ENCODE results near the gene ZSWIM3. TPM values are rescaled to one million over a fixed set of nuclear protein-coding genes. Genes with fewer than 3 reads are reported as not detected.
"Not testable (repeated sequence)": the region's sequence is repeated elsewhere in the genome, so short reads cannot be mapped to it uniquely, and the experiment has no call there.

Gene ZSWIM3
- total and polyA plus RNA-seq, 8 donors: 0.46 to 2.2 (median 1.3) TPM

- Histone ChIP-seq H3K27me3 (no peaks in the 10 kb centered on the region), H3K27ac (no peak overlapping the region), H3K9me3 (no peaks in the 10 kb centered on the region), H3K4me1 (no peaks in the 10 kb centered on the region), H3K36me3 (peaks cover 0 to 15% (median 0%) of the 10 kb centered on the region in 3 donors), H3K4me3 (no peak overlapping the region)
- ATAC-seq (no peak), DNase-seq (no peak), FAIRE-seq (no peak)
- WGBS, 2 donors: 15 to 21% methylated on average over 1 of the region's 1 CpG
- intact Hi-C loops (cut with DNase I): no loop called here
- TF ChIP-seq CTCF (IDR thresholded peaks at IDR 0.05): no peak
Measured at GRCh38 chr20:45873409-45874103, 16.1 kb downstream of the ZSWIM3 start.

DNA sequence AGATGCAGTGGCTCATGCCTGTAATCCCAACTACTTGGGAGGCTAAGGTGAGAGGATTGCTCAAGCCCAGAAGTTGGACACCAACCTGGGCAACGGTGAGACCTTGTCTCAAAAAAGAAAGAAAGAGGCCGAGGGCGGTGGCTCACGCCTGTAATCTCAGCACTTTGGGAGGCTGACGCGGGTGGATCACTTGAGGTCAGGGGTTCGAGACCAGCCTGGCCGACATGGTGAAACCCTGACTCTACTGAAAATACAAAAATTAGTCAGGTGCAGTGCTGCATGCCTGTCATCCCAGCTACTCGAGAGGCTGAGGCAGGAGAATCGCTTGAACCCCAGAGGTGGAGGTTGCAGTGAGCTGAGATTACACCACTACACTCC lies 16.7 kb downstream of the ZSWIM3 start:
- intact Hi-C loops (cut with DNase I); H3K27ac ChIP-seq; FAIRE-seq; H3K27me3 ChIP-seq; DNase-seq; H3K9me3 ChIP-seq; H3K4me1 ChIP-seq; ATAC-seq; H3K4me3 ChIP-seq: not testable (repeated sequence)
- 91 to 95% methylated on average over 10 of the region's 10 CpGs for WGBS, 2 donors
- H3K36me3 ChIP-seq: peaks cover 0 to 16% (median 0%) of the 10 kb centered on the region in 3 donors

- 79 to 83% methylated on average over 4 of the region's 4 CpGs for WGBS, 2 donors
- no peak for ATAC-seq
Measured at GRCh38 chr20:45874576-45874975, 17.2 kb downstream of the ZSWIM3 start.

DNA sequence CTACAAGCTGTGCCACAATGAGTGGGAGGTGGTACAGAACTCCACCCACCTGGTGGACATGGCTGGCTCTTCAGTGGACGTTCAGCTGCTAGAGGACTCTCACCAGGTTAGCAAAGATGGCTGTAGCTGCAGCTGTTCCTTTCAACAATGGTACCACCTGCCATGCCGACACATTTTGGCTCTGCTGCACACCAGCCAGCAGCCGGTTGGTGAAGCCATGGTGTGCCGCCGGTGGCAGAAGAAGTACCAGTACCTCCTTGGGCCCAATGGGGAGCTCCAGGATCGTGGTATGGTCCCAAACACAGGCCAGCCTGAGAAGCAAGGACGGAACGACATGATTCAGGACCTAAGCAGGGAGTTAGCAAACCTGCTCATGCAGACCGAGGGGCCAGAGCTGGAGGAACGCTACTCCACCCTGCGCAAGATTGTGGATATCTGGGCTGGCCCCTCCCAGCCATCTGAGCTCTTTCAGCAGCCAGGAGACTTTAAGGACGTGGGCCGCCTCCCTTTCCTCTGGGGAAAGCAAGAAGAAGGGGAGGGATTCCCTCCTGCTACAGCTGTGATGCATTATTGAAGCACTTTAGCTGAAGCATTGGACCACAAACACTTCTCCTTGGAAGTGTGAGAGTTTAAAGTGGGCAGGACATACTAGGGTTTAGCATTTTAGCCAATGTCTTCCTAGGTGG lies 20.8 kb downstream of the ZSWIM3 start:
- 91 to 92% methylated on average over 13 of the region's 13 CpGs for WGBS, 2 donors
- ATAC-seq (no peak), FAIRE-seq (no peak), DNase-seq (no peak)
- H3K27me3 ChIP-seq: no peaks in the 10 kb centered on the region
- H3K4me1 ChIP-seq: peaks cover 3 to 9% (median 4%) of the 10 kb centered on the region in 3 donors
- no peak overlapping the region for H3K4me3 ChIP-seq
- H3K36me3 ChIP-seq: peaks cover 0 to 20% (median under 1%) of the 10 kb centered on the region in 3 donors
- intact Hi-C loops (cut with DNase I): no loop called here
- no peak for TF ChIP-seq CTCF (IDR thresholded peaks at IDR 0.05)
- H3K27ac ChIP-seq: no peak overlapping the region
- H3K9me3 ChIP-seq: no peaks in the 10 kb centered on the region

More at GRCh38 chr20:45874576-45874975, 17.2 kb downstream of the ZSWIM3 start:
- Histone ChIP-seq H3K27me3 (no peaks in the 10 kb centered on the region), H3K36me3 (peaks cover 0 to 16% (median 0%) of the 10 kb centered on the region in 3 donors), H3K4me1 (no peaks in the 10 kb centered on the region), H3K4me3 (no peak overlapping the region), H3K27ac (no peak overlapping the region), H3K9me3 (no peaks in the 10 kb centered on the region)
- TF ChIP-seq CTCF (IDR thresholded peaks at IDR 0.05): no peak
- no peak for FAIRE-seq
- intact Hi-C loops (cut with DNase I): no loop called here
- no peak for DNase-seq

GRCh38 chr20:45880988-45881788 lies 23.8 kb downstream of the ZSWIM3 start, which contains the start of gene ZSWIM1:
TSS of gene ZSWIM1 (plus strand) at chr20:45881227. CDS start at chr20:45882593, 1,366 bp downstream.
- peaks cover 3 to 9% (median 4%) of the 10 kb centered on the region in 3 donors for H3K4me1 ChIP-seq
- no peaks in the 10 kb centered on the region for H3K27me3 ChIP-seq
- peak; percentile 94 for FAIRE-seq
- DNase-seq: peak; percentile 98 to 100 (median 99)
- H3K27ac ChIP-seq: peak within 1 kb of the TSS; percentile 44 to 65 (median 55)
- TF ChIP-seq CTCF (IDR thresholded peaks at IDR 0.05): no peak
- no peaks in the 10 kb centered on the region for H3K9me3 ChIP-seq
- intact Hi-C loops (cut with DNase I): no loop called here
- H3K36me3 ChIP-seq: peaks cover 0 to 24% (median 6%) of the 10 kb centered on the region in 3 donors
- peak; percentile 99 for ATAC-seq
- WGBS, 2 donors: 0% methylated on average over 23 of the region's 23 CpGs
- H3K4me3 ChIP-seq: peak within 1 kb of the TSS; percentile 27 to 64 (median 41)
